Measurements from ENCODE around the gene PRR29.
"Not testable (repeated sequence)": the region's sequence is repeated elsewhere in the genome, so short reads cannot be mapped to it uniquely, and the experiment has no call there.

The PRR29 gene

GRCh38 chr17:63997341-63998048, 656 bp upstream of the PRR29 start:
- no peak for DNase-seq

- no peak for DNase-seq
Measured at GRCh38 chr17:63998721-63999679, 849 bp downstream of the PRR29 start.

DNA sequence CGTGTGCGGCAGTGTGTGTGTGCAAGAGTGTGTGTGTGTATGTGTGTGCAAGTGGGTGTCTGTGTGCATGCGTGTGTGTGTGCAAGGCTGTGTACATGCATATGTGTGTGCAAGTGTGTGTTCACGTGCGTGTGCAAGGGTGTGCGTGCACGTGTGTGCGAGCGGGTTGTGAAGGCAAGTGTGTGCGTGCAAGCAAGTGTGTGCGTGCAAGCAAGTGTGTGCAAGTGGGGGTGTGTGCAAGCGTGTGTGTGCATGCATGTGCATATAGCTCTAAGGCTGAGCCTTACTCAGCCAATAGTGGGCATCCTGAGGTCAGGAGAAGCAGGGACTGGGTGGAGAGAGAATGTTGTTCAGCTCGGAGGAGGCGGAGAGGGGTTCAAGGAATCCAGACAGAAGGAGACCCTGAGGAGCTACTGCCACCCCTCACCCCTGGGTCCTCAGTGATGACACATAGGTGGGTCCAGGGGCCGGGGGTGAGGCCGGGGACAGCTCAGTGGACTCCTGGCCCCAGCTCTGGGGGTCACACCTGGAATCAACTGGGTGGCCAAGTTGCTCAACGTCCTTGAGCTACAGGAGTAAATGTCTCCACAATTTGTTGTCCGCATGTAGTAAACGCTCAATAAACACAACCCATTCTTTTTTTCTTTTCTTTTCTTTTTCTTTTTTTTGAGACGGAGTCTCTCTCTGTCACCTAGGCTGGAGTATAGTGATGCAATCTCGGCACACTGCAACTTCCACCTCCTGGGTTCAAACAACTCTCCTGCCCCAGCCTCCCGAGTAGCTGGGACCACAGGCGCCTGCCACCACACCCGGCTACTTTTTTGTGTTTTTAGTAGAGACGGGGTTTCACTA, 1.8 kb downstream of the PRR29 start:
- no peak for DNase-seq

- DNase-seq = no peak
Measured at GRCh38 chr17:64001091-64001579, 3.0 kb downstream of the PRR29 start.

GRCh38 chr17:64001763-64002529, 3.8 kb downstream of the PRR29 start:
- no peak for DNase-seq

DNA sequence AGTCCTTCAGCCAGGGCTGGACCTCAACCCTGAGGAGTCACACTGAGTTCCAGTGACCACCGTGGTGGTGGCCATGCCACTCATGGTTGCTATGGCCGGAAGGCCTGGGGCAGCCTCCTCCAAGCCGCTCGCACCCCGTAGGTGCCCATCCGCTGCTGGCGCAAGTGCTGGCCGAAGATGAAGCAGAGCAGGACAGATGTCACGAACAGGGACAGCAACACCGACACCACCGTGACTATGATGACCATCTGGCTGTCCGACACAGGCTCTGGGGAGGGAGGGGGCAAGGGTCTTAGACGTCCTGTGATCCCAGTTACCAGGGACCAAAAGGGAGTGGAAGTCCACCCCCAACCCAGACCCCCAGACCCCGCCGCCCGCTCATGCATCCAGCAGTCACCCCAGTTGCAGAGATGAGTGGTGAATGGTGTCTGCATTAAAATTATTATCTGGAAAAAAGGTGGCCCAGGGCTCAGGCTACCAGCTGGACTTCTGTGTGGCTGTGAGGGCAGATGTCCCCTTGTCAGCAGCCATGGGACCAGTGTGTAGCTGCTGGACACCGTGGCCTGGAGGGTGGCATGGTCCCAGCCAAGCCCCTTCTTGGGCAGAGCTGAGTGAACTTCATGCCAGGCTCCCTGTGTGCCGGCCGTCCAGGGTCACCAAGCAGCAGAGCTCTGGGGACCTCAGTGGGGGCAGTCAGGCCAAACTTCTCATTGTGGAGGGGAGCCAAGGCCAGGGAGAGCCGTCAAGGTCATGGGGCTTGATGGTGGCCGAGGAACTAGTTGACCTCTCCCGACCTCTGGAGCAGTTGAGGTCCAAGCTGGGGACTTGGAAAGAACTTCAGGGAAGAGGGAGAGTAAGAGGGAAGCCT, 4.7 kb downstream of the PRR29 start:
- DNase-seq = no peak

- DNase-seq = no peak
Measured at GRCh38 chr17:64003526-64004121, 5.5 kb downstream of the PRR29 start.

GRCh38 chr17:64004218-64004770, 6.1 kb downstream of the PRR29 start:
- DNase-seq = no peak

DNA sequence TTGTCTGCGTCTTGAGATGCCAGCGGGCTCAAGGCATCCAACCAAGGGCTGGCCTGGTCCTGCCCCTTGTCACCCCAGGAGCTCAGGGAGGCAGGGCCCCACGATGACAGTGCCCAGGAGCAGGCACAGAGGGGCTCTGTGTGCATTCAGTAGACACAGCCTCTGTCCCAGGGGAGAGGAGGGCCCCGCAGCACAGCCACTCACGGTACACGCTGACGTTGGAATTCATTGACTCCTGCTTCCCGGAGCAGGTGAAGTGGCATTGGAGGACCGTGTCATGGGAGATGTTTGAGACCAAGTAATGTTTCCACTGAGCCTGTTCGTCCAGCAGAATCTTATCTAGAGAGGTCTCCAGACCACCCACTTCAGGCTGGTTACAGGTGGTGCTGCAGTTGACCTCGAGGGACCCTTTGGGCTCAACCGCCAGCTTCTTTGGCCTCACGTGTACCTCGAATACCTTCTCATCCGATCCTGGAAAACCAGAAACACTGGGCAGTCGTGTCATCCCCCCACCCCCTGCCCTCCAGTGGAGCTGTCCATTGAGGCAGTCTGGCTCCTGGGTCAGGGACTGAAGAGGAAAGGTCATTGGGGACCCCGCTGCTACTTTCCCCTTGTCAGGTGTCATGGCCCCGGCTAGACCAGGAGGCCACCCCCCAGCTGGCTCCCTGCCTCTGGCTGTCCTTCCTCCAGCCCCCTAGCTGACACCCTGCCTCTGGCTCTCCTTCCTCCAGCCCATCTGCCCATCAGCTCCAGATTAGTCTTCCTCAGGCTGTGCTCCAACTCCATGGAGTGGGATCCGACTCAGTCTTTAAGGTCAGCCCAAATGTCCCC, 7.0 kb downstream of the PRR29 start:
- no peak for DNase-seq

GRCh38 chr17:64005734-64006167, 7.6 kb downstream of the PRR29 start:
- DNase-seq = no peak

- no peak for DNase-seq
Measured at GRCh38 chr17:64006361-64007088, 8.4 kb downstream of the PRR29 start.

- DNase-seq = not testable (repeated sequence)
Measured at GRCh38 chr17:64007089-64007837, 9.1 kb downstream of the PRR29 start.

GRCh38 chr17:64007838-64008282, 9.7 kb downstream of the PRR29 start:
- no peak for DNase-seq

DNA sequence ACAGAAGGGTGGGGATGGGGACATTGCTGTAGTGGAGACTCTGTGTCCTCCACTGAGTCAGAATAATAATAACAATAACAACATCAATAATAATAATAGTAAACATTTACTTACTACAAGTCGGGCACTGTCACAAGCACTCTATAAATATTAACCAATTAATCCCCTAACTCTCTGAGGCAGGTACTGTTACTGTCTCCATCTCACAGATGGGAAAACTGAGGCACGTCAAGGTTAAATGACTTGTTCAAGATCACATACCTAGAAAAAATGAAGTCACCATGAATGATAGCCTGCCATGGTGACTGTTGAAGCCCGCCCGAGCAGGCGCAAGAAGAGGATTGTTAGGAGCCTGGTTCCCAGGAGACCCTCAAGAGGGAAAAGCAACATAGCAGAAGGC, 10.2 kb downstream of the PRR29 start:
- DNase-seq = no peak

GRCh38 chr17:64008830-64009229, 10.7 kb downstream of the PRR29 start:
- no peak for DNase-seq

DNA sequence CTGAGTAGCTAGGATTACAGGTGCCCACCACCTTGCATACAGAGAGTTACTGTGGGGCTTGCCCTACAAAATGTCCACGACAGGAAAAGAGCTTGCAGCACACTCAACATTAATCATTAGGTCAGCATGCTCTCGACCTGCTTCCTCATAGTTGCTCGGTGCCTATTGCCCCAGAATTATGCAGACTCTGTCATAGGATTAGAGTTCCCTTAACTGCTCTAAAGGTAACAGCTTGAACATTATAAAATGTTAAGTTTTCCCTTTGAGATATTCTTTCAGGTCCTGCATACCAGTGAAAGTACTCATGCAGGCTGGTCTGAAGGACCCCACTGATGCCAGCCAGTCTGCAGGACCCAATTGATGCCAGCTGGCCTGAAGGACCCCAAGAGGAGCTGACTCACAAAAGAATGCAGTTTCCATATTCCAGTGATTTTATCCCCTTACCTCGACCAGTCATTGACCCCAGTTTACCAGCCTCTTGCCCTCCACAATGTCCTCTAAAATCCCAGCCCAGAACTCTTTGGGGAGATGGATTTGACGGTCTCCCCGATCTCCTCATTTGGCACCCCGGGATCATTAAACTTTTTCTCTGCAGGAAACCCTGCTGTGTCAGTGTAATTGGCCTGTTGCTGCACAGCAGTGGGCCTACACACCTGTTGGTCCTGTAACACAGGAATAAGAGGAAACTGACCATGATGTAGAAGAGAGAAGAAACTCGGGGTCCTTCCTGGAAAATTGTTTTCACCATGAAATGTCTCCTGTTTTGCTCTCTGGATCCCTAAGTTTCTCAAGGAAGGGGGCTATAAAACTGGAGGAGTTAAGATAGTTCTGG, 11.6 kb downstream of the PRR29 start:
- no peak for DNase-seq

GRCh38 chr17:64015447-64015846, 17.3 kb downstream of the PRR29 start:
- DNase-seq = no peak
